SU-DHL-6 (cell line): ENCODE results near the gene SLC25A26.

ENCODE experiments used
- H2AFZ ChIP-seq: fragments of 200-600 bp; sonication (generic); 2 replicates; pipeline ENCODE4 v1.6.1; 2014; ENCODE audit warnings: low read depth, mild to moderate bottlenecking, moderate library complexity, mixed read lengths, antibody characterized with exemption, low read length; ENCODE audit not compliant: severe bottlenecking
- H3F3A ChIP-seq: fragments of 200-600 bp; shearing (Covaris generic); 2 replicates; pipeline ENCODE4 v1.6.0; 2016; ENCODE audit warnings: antibody characterized with exemption, mild to moderate bottlenecking; ENCODE audit not compliant: insufficient read depth
- H3K27ac ChIP-seq: fragments of 200-600 bp; sonication (generic); 2 replicates; pipeline ENCODE4 v1.5.1; 2016; ENCODE audit warnings: low read depth, mild to moderate bottlenecking, low read length, moderate library complexity, mixed read lengths
- H3K27me3 ChIP-seq: fragments of 200-600 bp; sonication (generic), shearing (Covaris generic); 2 replicates; pipeline ENCODE4 v1.6.0; 2014; ENCODE audit warnings: mild to moderate bottlenecking, low read length
- H3K36me3 ChIP-seq: fragments of 200-600 bp; sonication (generic); 2 replicates; pipeline ENCODE4 v1.6.1; 2014; ENCODE audit warnings: mild to moderate bottlenecking, low read length, mixed read lengths
- H3K4me2 ChIP-seq: fragments of 300-600, 200-600 bp; shearing (Covaris generic), sonication (generic); 2 replicates; pipeline ENCODE4 v1.6.0; 2014; ENCODE audit warnings: low read length, low read depth, mild to moderate bottlenecking; ENCODE audit not compliant: poor library complexity, severe bottlenecking
- H3K4me3 ChIP-seq: fragments of 200-600 bp; sonication (generic); 2 replicates; pipeline ENCODE4 v1.5.1; 2014; ENCODE audit warnings: antibody characterized with exemption, low read length, mild to moderate bottlenecking, mixed read lengths; ENCODE audit not compliant: insufficient read depth, poor library complexity, severe bottlenecking
- H3K79me2 ChIP-seq: fragments of 200-600 bp; sonication (generic); 2 replicates; pipeline ENCODE4 v1.6.1; 2014; ENCODE audit warnings: mild to moderate bottlenecking, low read length, moderate library complexity; ENCODE audit not compliant: insufficient read depth
- H3K9ac ChIP-seq: fragments of 200-600 bp; sonication (generic); 2 replicates; pipeline ENCODE4 v1.7.0; 2014; ENCODE audit warnings: mild to moderate bottlenecking, low read length
- H3K9me2 ChIP-seq: fragments of 200-600 bp; sonication (generic); replicated peaks from 2 replicates; pipeline ENCODE4 v1.6.1; 2014; ENCODE audit warnings: low read length; ENCODE audit not compliant: insufficient read depth
- H3K9me3 ChIP-seq: fragments of 200-600 bp; sonication (generic); 2 replicates; pipeline ENCODE4 v1.6.1; 2014; ENCODE audit warnings: low read length, mixed read lengths; ENCODE audit not compliant: insufficient read depth
- H4K20me1 ChIP-seq: fragments of 200-600 bp; sonication (generic); 2 replicates; pipeline ENCODE4 v1.6.1; 2014; ENCODE audit warnings: low read depth, mild to moderate bottlenecking, antibody characterized with exemption, low read length, moderate library complexity, mixed read lengths
- CTCF ChIP-seq: fragments of 200-600 bp; sonication (generic); IDR thresholded peaks from one replicate; pipeline ENCODE4 v1.5.1; 2017; ENCODE audit warnings: antibody characterized with exemption, mild to moderate bottlenecking, low read length, moderate library complexity; ENCODE audit not compliant: insufficient read depth, poor library complexity, severe bottlenecking
- EZH2phosphoT487 ChIP-seq: fragments of 200-600 bp; sonication (generic), shearing (Covaris generic); conservative IDR thresholded peaks from 2 replicates; pipeline ENCODE4 v1.6.1; 2018; ENCODE audit warnings: mild to moderate bottlenecking, antibody characterized with exemption, low read length, moderate library complexity, mixed read lengths

Gene SLC25A26

DNA sequence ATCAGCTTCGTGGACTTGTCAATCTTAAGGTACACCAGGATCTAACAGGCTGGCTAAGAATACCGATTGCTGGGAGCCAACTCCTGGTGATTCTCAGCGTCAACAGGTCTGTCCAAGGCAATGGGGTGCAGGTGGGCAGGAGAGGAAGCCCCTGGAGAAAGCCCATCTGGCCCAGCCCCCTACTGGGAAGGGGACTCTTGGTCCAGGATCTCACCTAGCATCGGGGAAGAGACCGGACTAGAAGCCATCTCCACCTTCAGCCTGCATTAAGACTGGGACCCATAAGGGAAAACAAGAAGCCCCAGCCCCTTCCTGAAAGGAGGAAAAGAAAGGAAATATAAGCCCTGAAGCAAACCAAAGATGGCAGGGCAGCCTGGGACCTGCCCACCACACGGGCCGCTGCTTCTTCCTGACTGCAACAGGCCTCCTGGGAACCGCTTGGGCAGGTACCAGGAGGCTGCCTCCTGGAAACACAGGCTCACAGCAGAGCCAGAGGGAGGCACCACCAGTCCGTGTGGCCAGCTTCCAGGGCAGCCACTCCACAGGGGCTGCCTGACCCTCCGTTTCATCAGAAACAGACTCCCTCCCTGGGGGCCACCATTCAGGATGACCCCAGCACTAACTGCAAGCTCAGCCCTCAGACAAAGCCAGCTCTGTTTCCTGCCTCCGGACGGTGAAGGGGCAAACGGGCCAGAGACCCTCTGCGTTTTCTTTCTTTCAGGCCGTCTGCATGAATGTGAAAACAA, 179.8 kb downstream of the SLC25A26 start:
- TF ChIP-seq CTCF (no peak), EZH2phosphoT487 (no peak)
- Histone ChIP-seq H3K4me2 (no peak overlapping the region), H4K20me1 (no peaks in the 10 kb centered on the region), H3F3A (no peaks in the 10 kb centered on the region), H3K27me3 (no peaks in the 10 kb centered on the region), H2AFZ (no peak overlapping the region), H3K9ac (no peak overlapping the region), H3K36me3 (no peaks in the 10 kb centered on the region), H3K9me3 (no peaks in the 10 kb centered on the region), H3K4me3 (no peak overlapping the region), H3K79me2 (no peaks in the 10 kb centered on the region), H3K27ac (no peak overlapping the region), H3K9me2 (no peaks in the 10 kb centered on the region)

- TF ChIP-seq CTCF (no peak), EZH2phosphoT487 (no peak)
- Histone ChIP-seq H3K9ac (no peak overlapping the region), H4K20me1 (no peaks in the 10 kb centered on the region), H3K9me3 (no peaks in the 10 kb centered on the region), H3K27me3 (no peaks in the 10 kb centered on the region), H3K27ac (no peak overlapping the region), H3K79me2 (no peaks in the 10 kb centered on the region), H3K4me2 (no peak overlapping the region), H3K4me3 (no peak overlapping the region), H3K36me3 (no peaks in the 10 kb centered on the region), H2AFZ (no peak overlapping the region), H3K9me2 (no peaks in the 10 kb centered on the region), H3F3A (no peaks in the 10 kb centered on the region)
Measured at GRCh38 chr3:66401157-66401550, 180.4 kb downstream of the SLC25A26 start.

DNA sequence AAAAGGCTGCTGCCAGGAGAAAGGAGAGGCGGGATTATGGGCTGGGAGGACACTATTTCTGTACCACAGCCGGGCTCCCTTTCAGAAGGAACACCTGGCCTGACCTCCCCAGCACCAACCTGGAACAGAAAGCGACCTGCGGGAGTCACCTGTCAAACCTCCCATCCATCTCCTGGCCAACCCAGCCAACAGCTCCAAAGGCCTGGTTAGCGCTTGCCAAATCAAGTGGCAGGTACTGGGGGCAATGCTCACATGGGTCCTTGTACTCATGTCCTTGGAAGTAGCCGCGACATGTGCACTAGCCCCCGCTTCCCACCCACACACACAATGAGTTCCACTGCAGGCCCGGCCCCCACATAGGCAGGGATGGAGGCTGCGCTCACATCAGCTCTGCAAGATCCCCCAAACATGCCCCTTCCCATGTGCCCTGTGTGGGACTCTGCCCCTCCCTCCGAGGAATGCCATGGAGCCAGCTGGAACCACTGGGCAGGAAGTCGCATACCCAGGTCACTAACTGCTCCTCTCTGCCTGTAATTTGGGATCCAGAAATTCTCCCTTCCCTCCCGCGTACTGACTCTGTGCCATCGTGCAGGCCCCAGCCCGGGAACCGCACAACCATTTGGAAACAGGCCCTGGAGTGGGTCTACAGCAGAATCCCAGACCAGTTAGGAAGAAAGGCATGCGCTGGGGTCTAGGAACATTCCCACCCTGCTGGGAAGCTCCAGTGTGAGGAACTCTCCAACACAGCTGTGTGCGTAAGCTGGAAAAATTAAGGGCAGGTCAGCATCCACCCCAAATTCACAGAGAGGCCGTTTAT, 181.1 kb downstream of the SLC25A26 start:
- H3F3A ChIP-seq = no peaks in the 10 kb centered on the region
- no peaks in the 10 kb centered on the region for H4K20me1 ChIP-seq
- no peak overlapping the region for H3K9ac ChIP-seq
- H3K27ac ChIP-seq = no peak overlapping the region
- H3K4me3 ChIP-seq = no peak overlapping the region
- no peaks in the 10 kb centered on the region for H3K27me3 ChIP-seq
- no peaks in the 10 kb centered on the region for H3K9me3 ChIP-seq
- no peaks in the 10 kb centered on the region for H3K9me2 ChIP-seq
- no peak overlapping the region for H2AFZ ChIP-seq
- H3K79me2 ChIP-seq = no peaks in the 10 kb centered on the region
- H3K4me2 ChIP-seq = no peak overlapping the region
- no peaks in the 10 kb centered on the region for H3K36me3 ChIP-seq
- TF ChIP-seq CTCF = no peak
- no peak for TF ChIP-seq EZH2phosphoT487
